Measurements from ENCODE around the gene IL18RAP. TPM values are rescaled to one million over a fixed set of nuclear protein-coding genes. Genes with fewer than 3 reads are reported as not detected.

The IL18RAP gene
- total RNA-seq, 2 donors from 2014 or later = 159 to 355 TPM

- H3K9me3 Mint-ChIP-seq = no peaks in the 10 kb centered on the region
- H3K4me1 Mint-ChIP-seq (ENCODE audit: low read depth in 2 of 2) = peaks cover 70 to 91% of the 10 kb centered on the region in 2 donors
- H3K4me3 Mint-ChIP-seq = peak overlapping the region; percentile 93
- peaks cover 71% of the 10 kb centered on the region for H3K36me3 Mint-ChIP-seq
- no peaks in the 10 kb centered on the region for H3K27me3 Mint-ChIP-seq
- ATAC-seq = peak; percentile 62 to 80
- no peak overlapping the region for H3K27ac Mint-ChIP-seq
- DNase-seq (ENCODE audit: low spot score) = peak; percentile 56
Observed at GRCh38 chr2:102428573-102428972, 5.6 kb downstream of the IL18RAP start.

DNA sequence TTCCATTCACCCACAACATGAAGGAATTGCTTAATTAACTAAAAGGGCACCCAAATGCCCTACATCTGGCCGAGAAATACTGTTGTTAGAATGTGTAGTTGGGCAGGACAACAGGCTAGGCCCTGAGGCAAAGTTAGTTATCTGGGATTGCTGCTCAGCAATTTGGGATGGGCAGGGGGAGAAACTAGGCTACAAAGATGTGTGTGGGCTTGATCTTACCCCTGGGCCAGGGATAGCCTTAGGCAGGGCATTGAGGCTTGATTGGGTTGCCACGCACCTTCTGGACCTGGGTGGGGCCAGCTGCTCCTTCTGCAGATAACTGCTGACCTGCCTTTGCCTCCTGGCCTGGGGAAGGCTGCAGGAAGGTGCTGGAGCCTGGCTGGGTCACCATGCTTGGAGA is 9.4 kb downstream of the IL18RAP start:
- no peak overlapping the region for H3K27ac Mint-ChIP-seq
- no peaks in the 10 kb centered on the region for H3K9me3 Mint-ChIP-seq
- H3K4me1 Mint-ChIP-seq (ENCODE audit: low read depth in 2 of 2) = peaks cover 80 to 85% of the 10 kb centered on the region in 2 donors
- no peaks in the 10 kb centered on the region for H3K27me3 Mint-ChIP-seq
- peaks cover 71% of the 10 kb centered on the region for H3K36me3 Mint-ChIP-seq
- DNase-seq (ENCODE audit: low spot score) (no peak), ATAC-seq (no peak)
- peak overlapping the region; percentile 24 for H3K4me3 Mint-ChIP-seq

GRCh38 chr2:102433973-102434654 is 11.2 kb downstream of the IL18RAP start:
- DNase-seq (ENCODE audit: low spot score) (no peak), ATAC-seq (no peak)
- no peaks in the 10 kb centered on the region for H3K27me3 Mint-ChIP-seq
- H3K36me3 Mint-ChIP-seq = peaks cover 55% of the 10 kb centered on the region
- no peaks in the 10 kb centered on the region for H3K9me3 Mint-ChIP-seq
- H3K27ac Mint-ChIP-seq = no peak overlapping the region
- peak overlapping the region; percentile 77 for H3K4me3 Mint-ChIP-seq
- peaks cover 67 to 69% of the 10 kb centered on the region in 2 donors for H3K4me1 Mint-ChIP-seq (ENCODE audit: low read depth in 2 of 2)

- H3K9me3 Mint-ChIP-seq = no peaks in the 10 kb centered on the region
- ATAC-seq = peak; percentile 28 to 63
- H3K36me3 Mint-ChIP-seq = peaks cover 48% of the 10 kb centered on the region
- peaks cover 60 to 62% of the 10 kb centered on the region in 2 donors for H3K4me1 Mint-ChIP-seq (ENCODE audit: low read depth in 2 of 2)
- no peak for DNase-seq (ENCODE audit: low spot score)
- H3K27me3 Mint-ChIP-seq = no peaks in the 10 kb centered on the region
- peak overlapping the region; percentile 77 for H3K4me3 Mint-ChIP-seq
- no peak overlapping the region for H3K27ac Mint-ChIP-seq
Observed at GRCh38 chr2:102434655-102435381, 11.9 kb downstream of the IL18RAP start.

- Mint-ChIP-seq H3K27me3 (no peaks in the 10 kb centered on the region), H3K4me1 (ENCODE audit: low read depth in 2 of 2) (peaks cover 52 to 53% of the 10 kb centered on the region in 2 donors), H3K27ac (no peak overlapping the region), H3K9me3 (no peaks in the 10 kb centered on the region), H3K4me3 (peak overlapping the region; percentile 77), H3K36me3 (peaks cover 38% of the 10 kb centered on the region)
- DNase-seq (ENCODE audit: low spot score) = no peak
- ATAC-seq = no peak
Observed at GRCh38 chr2:102435741-102436140, 12.8 kb downstream of the IL18RAP start.

DNA sequence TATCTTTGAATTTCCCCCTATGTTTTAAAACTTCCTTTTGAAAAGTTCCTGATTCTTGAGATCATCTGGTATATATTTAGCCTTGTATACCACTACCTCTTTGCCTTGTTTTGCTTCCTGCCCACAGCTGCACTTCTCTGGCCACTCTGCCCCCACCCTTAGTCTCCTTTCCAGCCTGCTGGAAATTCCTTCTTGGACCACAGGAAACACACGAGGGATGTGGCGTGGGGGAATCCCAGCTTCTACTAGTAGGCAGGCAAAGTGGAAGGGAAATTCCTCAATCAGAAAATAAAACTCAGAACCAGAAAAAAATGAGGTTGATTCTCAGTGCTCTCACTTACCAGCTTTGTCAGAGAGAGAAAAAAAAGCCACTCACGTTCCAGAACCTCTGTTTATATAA is 13.4 kb downstream of the IL18RAP start:
- Mint-ChIP-seq H3K9me3 (no peaks in the 10 kb centered on the region), H3K4me3 (peak overlapping the region; percentile 77), H3K36me3 (peaks cover 34% of the 10 kb centered on the region), H3K27me3 (no peaks in the 10 kb centered on the region), H3K4me1 (ENCODE audit: low read depth in 2 of 2) (peaks cover 47 to 48% of the 10 kb centered on the region in 2 donors), H3K27ac (no peak overlapping the region)
- ATAC-seq = peak; percentile 11 to 67
- DNase-seq (ENCODE audit: low spot score) = peak; percentile 82

DNA sequence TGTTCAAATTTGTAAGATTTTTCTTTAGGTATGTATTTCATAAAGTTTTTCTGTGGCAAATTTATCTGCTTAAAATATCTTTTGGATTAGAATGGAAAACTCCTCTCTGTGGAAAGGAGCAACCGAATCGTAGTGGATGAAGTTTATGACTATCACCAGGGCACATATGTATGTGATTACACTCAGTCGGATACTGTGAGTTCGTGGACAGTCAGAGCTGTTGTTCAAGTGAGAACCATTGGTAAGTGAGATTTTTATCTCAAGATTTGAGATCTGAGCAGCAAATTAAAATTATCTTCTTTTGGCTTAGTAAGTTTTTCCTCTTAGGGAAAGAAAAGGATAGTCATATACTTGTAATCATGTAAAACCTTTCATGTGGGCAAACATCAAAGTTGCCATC is 14.2 kb downstream of the IL18RAP start:
- H3K4me1 Mint-ChIP-seq (ENCODE audit: low read depth in 2 of 2) = peaks cover 41 to 42% of the 10 kb centered on the region in 2 donors
- no peak for DNase-seq (ENCODE audit: low spot score)
- peaks cover 26% of the 10 kb centered on the region for H3K36me3 Mint-ChIP-seq
- H3K27me3 Mint-ChIP-seq = no peaks in the 10 kb centered on the region
- no peaks in the 10 kb centered on the region for H3K9me3 Mint-ChIP-seq
- H3K4me3 Mint-ChIP-seq = no peak overlapping the region
- ATAC-seq = no peak
- H3K27ac Mint-ChIP-seq = no peak overlapping the region

DNA sequence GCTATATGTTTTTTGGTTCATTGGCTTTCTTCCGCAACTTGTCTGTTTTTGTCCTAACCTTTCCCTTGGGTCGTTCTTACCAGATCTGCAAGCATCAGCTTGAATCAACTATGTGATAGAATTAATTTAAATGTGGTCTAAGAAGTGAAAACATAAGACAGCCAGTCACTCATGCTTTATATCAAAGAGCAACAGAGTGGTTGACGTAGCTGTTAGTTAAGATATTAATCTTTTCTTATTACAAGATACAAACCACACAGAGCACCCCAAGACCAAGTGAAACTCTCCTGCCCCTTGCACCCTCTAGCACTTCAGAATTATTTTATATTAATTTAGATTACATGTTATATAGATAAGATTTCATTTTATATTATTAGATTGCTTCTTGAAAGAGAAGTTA is 15.2 kb downstream of the IL18RAP start:
- ATAC-seq (peak; percentile 53 to 68), DNase-seq (ENCODE audit: low spot score) (no peak)
- H3K27me3 Mint-ChIP-seq = no peaks in the 10 kb centered on the region
- H3K9me3 Mint-ChIP-seq = no peaks in the 10 kb centered on the region
- H3K36me3 Mint-ChIP-seq = peaks cover 27% of the 10 kb centered on the region
- H3K4me3 Mint-ChIP-seq = no peak overlapping the region
- peaks cover 41 to 42% of the 10 kb centered on the region in 2 donors for H3K4me1 Mint-ChIP-seq (ENCODE audit: low read depth in 2 of 2)
- H3K27ac Mint-ChIP-seq = no peak overlapping the region

DNA sequence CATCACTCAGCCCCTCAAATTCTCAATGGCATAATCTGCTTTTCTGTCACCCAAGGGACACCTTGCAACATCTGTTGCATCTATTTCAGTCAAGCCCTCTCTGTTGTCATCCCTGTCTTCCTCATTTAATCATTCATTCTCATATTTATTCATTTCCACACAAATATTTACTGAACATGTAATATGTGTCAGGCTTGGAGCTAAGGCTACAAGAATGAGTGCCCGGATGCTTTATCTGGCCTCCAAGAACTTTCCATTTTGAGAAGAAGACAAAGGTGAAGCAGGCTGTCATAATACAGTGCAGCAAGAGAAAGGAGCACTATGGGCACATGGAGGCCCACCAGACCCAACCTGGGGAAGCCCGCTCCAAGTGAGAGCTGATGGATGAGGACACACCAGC is 15.6 kb downstream of the IL18RAP start:
- no peak overlapping the region for H3K27ac Mint-ChIP-seq
- peak; percentile 52 to 59 for ATAC-seq
- H3K4me1 Mint-ChIP-seq (ENCODE audit: low read depth in 2 of 2) = peaks cover 43 to 46% of the 10 kb centered on the region in 2 donors
- H3K27me3 Mint-ChIP-seq = no peaks in the 10 kb centered on the region
- H3K4me3 Mint-ChIP-seq = no peak overlapping the region
- H3K9me3 Mint-ChIP-seq = no peaks in the 10 kb centered on the region
- DNase-seq (ENCODE audit: low spot score) = no peak
- peaks cover 31% of the 10 kb centered on the region for H3K36me3 Mint-ChIP-seq

DNA sequence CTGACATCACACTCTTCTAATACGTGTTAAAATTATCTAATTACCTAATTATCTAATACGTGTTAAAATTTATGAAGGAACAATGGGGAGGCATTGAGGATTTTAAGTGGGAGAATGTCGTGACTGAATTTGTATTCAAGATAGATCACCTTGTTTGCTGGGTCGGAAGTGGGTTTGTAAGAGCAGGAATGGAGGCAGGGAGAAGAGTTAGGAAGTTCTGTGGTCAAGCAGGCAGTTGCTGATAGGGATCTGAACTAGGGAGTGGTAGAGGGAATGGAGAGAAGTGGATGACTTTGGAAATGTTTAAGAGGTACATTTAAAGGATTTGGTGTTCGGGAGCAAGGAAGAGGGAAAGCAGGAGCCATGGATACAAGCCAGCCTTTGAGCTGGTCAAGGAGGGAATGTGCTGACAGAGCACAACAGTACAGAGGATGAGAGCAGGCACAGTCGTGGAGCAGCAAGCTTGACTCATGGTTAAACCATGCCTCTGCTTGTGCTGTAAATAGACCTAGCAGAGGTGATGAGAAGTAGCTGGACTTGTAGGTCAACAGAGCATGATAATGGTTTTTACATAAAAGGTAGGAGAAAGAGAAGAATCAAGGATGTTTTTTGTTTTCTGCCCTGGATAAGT is 16.2 kb downstream of the IL18RAP start:
- ATAC-seq (no peak), DNase-seq (ENCODE audit: low spot score) (no peak)
- H3K4me1 Mint-ChIP-seq (ENCODE audit: low read depth in 2 of 2) = peaks cover 39 to 46% of the 10 kb centered on the region in 2 donors
- H3K4me3 Mint-ChIP-seq = no peak overlapping the region
- no peaks in the 10 kb centered on the region for H3K27me3 Mint-ChIP-seq
- H3K9me3 Mint-ChIP-seq = no peaks in the 10 kb centered on the region
- H3K36me3 Mint-ChIP-seq = peaks cover 37% of the 10 kb centered on the region
- H3K27ac Mint-ChIP-seq = no peak overlapping the region

- DNase-seq (ENCODE audit: low spot score) (no peak), ATAC-seq (peak in 1 of 2 donors; percentile 56)
- Mint-ChIP-seq H3K9me3 (no peaks in the 10 kb centered on the region), H3K27ac (peak overlapping the region; percentile 69 to 86), H3K4me3 (peak overlapping the region; percentile 42), H3K27me3 (no peaks in the 10 kb centered on the region), H3K36me3 (peaks cover 35% of the 10 kb centered on the region), H3K4me1 (ENCODE audit: low read depth in 2 of 2) (peaks cover 19 to 26% of the 10 kb centered on the region in 2 donors)
Observed at GRCh38 chr2:102442967-102443828, 20.2 kb downstream of the IL18RAP start.

- no peaks in the 10 kb centered on the region for H3K9me3 Mint-ChIP-seq
- peak overlapping the region; percentile 69 to 86 for H3K27ac Mint-ChIP-seq
- peaks cover 19 to 26% of the 10 kb centered on the region in 2 donors for H3K4me1 Mint-ChIP-seq (ENCODE audit: low read depth in 2 of 2)
- peak in 1 of 2 donors; percentile 21 for ATAC-seq
- no peak for DNase-seq (ENCODE audit: low spot score)
- no peaks in the 10 kb centered on the region for H3K27me3 Mint-ChIP-seq
- H3K4me3 Mint-ChIP-seq = no peak overlapping the region
- peaks cover 35% of the 10 kb centered on the region for H3K36me3 Mint-ChIP-seq
Observed at GRCh38 chr2:102444233-102444632, 21.3 kb downstream of the IL18RAP start.

GRCh38 chr2:102446936-102447335 is 24.0 kb downstream of the IL18RAP start:
- peak overlapping the region in 1 of 2 donors; percentile 77 for H3K27ac Mint-ChIP-seq
- no peaks in the 10 kb centered on the region for H3K9me3 Mint-ChIP-seq
- H3K4me3 Mint-ChIP-seq = no peak overlapping the region
- DNase-seq (ENCODE audit: low spot score) (no peak), ATAC-seq (peak in 1 of 2 donors; percentile 29)
- peaks cover 35% of the 10 kb centered on the region for H3K36me3 Mint-ChIP-seq
- peaks cover 19 to 29% of the 10 kb centered on the region in 2 donors for H3K4me1 Mint-ChIP-seq (ENCODE audit: low read depth in 2 of 2)
- no peaks in the 10 kb centered on the region for H3K27me3 Mint-ChIP-seq

Data from natural killer cell treated with Interleukin-12 subunit alpha and Interleukin-12 subunit beta and Interleukin-15 and Interleukin-18, amount 100 ng/mL, for 72 hours (primary cell).